ENCODE measurements around the gene SHISAL2B. TPM values are rescaled to one million over a fixed set of nuclear protein-coding genes. Genes with fewer than 3 reads are reported as not detected.
A peak's percentile ranks its signal among the peaks of the same experiment; 100 is the strongest.

Gene SHISAL2B
- total RNA-seq, 5 donors from 2014 or later (not counting 1 experiment from before 2014, with no cell fraction given): not detected

DNA sequence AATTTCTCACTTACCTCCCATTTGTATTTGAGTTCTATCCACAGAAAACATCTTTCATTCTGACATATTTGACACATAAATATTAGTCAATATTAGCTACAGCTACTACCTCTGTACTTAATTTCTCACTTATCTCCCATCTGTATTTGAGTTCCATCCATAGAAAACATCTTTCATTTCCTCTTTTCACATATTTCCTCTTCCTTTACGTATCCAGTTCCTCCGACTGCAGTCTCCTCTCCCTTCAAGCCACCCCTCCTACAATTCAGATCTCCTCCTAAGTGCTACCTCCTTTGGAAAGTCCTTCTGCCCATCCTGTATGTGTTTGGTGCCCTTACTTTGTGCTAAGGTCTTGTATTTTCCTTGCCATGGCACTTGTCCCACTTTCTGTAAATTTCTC is 76.6 kb downstream of the SHISAL2B start:
- CTCF ChIA-PET: interaction anchor here (1.4 to 2.8 kb wide), 2 partner anchors 9 to 17 kb away, joined by 3 to 10 read pairs; no protein-coding TSS in a partner anchor
- H3K27ac Mint-ChIP-seq: peak overlapping the region in 1 of 2 donors; percentile 15
- 93% methylated on average over 2 of the region's 2 CpGs for WGBS (ENCODE audit: insufficient coverage)
- no peaks in the 10 kb centered on the region for H3K27me3 Mint-ChIP-seq
- Histone ChIP-seq H3K4me3 (ENCODE audit: control insufficient read depth in 1 of 2, extremely low read depth in 1 of 2, low read length in 1 of 2) (no peak overlapping the region), H3K27ac (ENCODE audit: low read length) (no peak overlapping the region), H3K27me3 (replicated peaks in 1 of 2; ENCODE audit: control insufficient read depth in 2 of 2, extremely low read depth in 1 of 2, insufficient read depth in 2 of 2, low read length in 1 of 2) (no peaks in the 10 kb centered on the region), H3K9me3 (no peaks in the 10 kb centered on the region), H3K36me3 (ENCODE audit: control insufficient read depth in 2 of 2, extremely low read depth in 1 of 2, insufficient read depth in 1 of 2, low read length in 1 of 2) (peaks cover 0 to 5% of the 10 kb centered on the region in 2 donors), H3K4me1 (ENCODE audit: control insufficient read depth in 1 of 2, extremely low read depth in 1 of 2, insufficient read depth in 2 of 2, low read length in 2 of 2) (peaks cover 24 to 31% of the 10 kb centered on the region in 2 experiments)
- DNase-seq: no peak
- peaks cover 10% of the 10 kb centered on the region for H3K36me3 Mint-ChIP-seq
- H3K9me3 Mint-ChIP-seq: no peaks in the 10 kb centered on the region
- ATAC-seq (replicated peaks in 1 of 4): no peak
- POLR2A ChIA-PET: interaction anchor here in 1 of 2 donors (1.1 kb wide), 1 partner anchor 805 kb away, joined by 5 read pairs; no protein-coding TSS in a partner anchor
- H3K4me1 Mint-ChIP-seq: peaks cover 61 to 66% (median 62%) of the 10 kb centered on the region in 3 donors
- peak overlapping the region; percentile 46 to 100 (median 98) for H3K4me3 Mint-ChIP-seq

Other genes starting within 250 kb of the SHISAL2B start
- gene RGS7BP, start 184.5 kb upstream of the SHISAL2B start, total RNA-seq: not detected
- gene SREK1IP1, start 78.2 kb downstream of the SHISAL2B start, total RNA-seq: 10 to 100 TPM; 16.2 to 26.4 (median 22.7) TPM
- gene CWC27, start 78.4 kb downstream of the SHISAL2B start, total RNA-seq: 10 to 100 TPM; 15.5 to 32.3 (median 18.8) TPM